GM12878 (cell line): Measurements from ENCODE around the gene NUAK2. TPM values are rescaled to one million over a fixed set of nuclear protein-coding genes. Genes with fewer than 3 reads are reported as not detected.

Experiments used
- ATAC-seq: fragments of 200-7000 bp; cut with Tn5 transposase; 3 replicates; pipeline ENCODE4 v1.9.1; 2020; ENCODE audit warnings: mild to moderate bottlenecking, moderate library complexity
- BruUV-seq: library from RNA; stranded (reverse); fragments of 400-500 nt; replicated peaks from 2 replicates; lab custom pipeline; 2021; lab: Mats Ljungman, UMichigan
- CTCF ChIA-PET: fragments of 300-600 bp; sonication (Branson Sonifier 250); formaldehyde crosslinking; extraction: SDS; loops from one replicate; lab custom pipeline; 2021; ENCODE audit warnings: inconsistent platforms; lab: Yijun Ruan, JAX
- POLR2A ChIA-PET: fragments of 350-600 bp; formaldehyde crosslinking; extraction: SDS; loops from one replicate; lab custom pipeline; 2021; ENCODE audit warnings: inconsistent platforms; lab: Charles Lee
- RAD21 ChIA-PET: fragments of 300-600 bp; sonication (Branson Sonifier 250); formaldehyde crosslinking; loops from one replicate; lab custom pipeline; 2023; ENCODE audit warnings: antibody characterized with exemption; ENCODE audit not compliant: unreplicated experiment; lab: Charles Lee
- SMC1A ChIA-PET: fragments of 300-600 bp; sonication (Branson Sonifier 250); formaldehyde crosslinking; loops from one replicate; lab custom pipeline; 2023; ENCODE audit not compliant: unreplicated experiment, uncharacterized antibody; lab: Charles Lee
- DNase-seq: peaks from one replicate; pipeline ENCODE4 v3.0.0-alpha.2; 2011; ENCODE audit warnings: low read depth, low spot score
- FAIRE-seq: peaks from 3 replicates; lab custom pipeline; 2011; peaks lifted over from hg19 to GRCh38; lab: Jason Lieb, UNC
- H2AFZ ChIP-seq: 2 replicates; pipeline ENCODE4 v1.6.0; 2011; ENCODE audit warnings: low read depth, low read length, control low read depth; ENCODE audit not compliant: control insufficient read depth
- H3K27ac ChIP-seq: 2 replicates; pipeline ENCODE4 v1.5.1; 2011; ENCODE audit warnings: control low read depth; ENCODE audit not compliant: control insufficient read depth, insufficient read depth
- H3K27me3 ChIP-seq, 2 experiments: replicated peaks in 1 of 2; 2 replicates each; pipeline versions ENCODE4 v1.6.0 to v1.6.1; 2011; ENCODE audit warnings: low read length in 1 of 2; ENCODE audit not compliant: control insufficient read depth in 2 of 2, insufficient read depth in 2 of 2
- H3K36me3 ChIP-seq, 2 experiments: 2 replicates each; pipeline ENCODE4 v1.5.1; 2011; ENCODE audit warnings: low read length in 1 of 2; ENCODE audit not compliant: control insufficient read depth in 2 of 2, insufficient read depth in 2 of 2
- H3K4me1 ChIP-seq: 2 replicates; pipeline ENCODE4 v1.6.1; 2011; ENCODE audit warnings: mild to moderate bottlenecking, low read length, moderate library complexity, mixed read lengths; ENCODE audit not compliant: control insufficient read depth, insufficient read depth
- H3K4me2 ChIP-seq: 2 replicates; pipeline ENCODE4 v1.6.0; 2011; ENCODE audit warnings: control low read depth; ENCODE audit not compliant: control insufficient read depth, insufficient read depth
- H3K4me3 ChIP-seq: fragments of 200-600 bp; sonication (generic); 2 replicates; pipeline ENCODE4 v1.5.1; 2016
- H3K79me2 ChIP-seq: 2 replicates; pipeline ENCODE4 v1.6.0; 2011; ENCODE audit warnings: low read length; ENCODE audit not compliant: control insufficient read depth, insufficient read depth
- H3K9ac ChIP-seq: 2 replicates; pipeline ENCODE4 v1.8.0; 2011; ENCODE audit warnings: low read length, control low read depth, mixed read lengths; ENCODE audit not compliant: control insufficient read depth, insufficient read depth
- H3K9me3 ChIP-seq: replicated peaks from 3 replicates; pipeline ENCODE4 v1.5.1; 2011; ENCODE audit warnings: mild to moderate bottlenecking, low read length; ENCODE audit not compliant: control insufficient read depth, insufficient read depth
- H4K20me1 ChIP-seq: 2 replicates; pipeline ENCODE4 v1.6.0; 2011; ENCODE audit not compliant: control insufficient read depth, insufficient read depth
- EED ChIP-seq: sonication (generic); IDR thresholded peaks from 2 replicates; pipeline ENCODE4 v1.6.1; 2016; ENCODE audit warnings: antibody characterized with exemption, low read depth
- EP300 ChIP-seq, 2 experiments: fragments of 150-350 bp in 1 of 2; IDR thresholded peaks; 2 replicates each; pipeline ENCODE4 v1.6.1; 2011 to 2012; ENCODE audit warnings: low read depth in 2 of 2, low read length in 2 of 2, borderline replicate concordance in 1 of 2, improper control_type of control experiment in 1 of 2, inconsistent platforms in 1 of 2; ENCODE audit not compliant: control insufficient read depth in 1 of 2
- ETV6 ChIP-seq, 2 experiments: fragments of 450-650 bp in 1 of 2; IDR thresholded peaks in 1 of 2; conservative IDR thresholded peaks in 1 of 2; 2 replicates each; pipeline ENCODE4 v1.6.1; 2014; ENCODE audit warnings: antibody characterized with exemption in 1 of 2, borderline replicate concordance in 1 of 2, low read depth in 1 of 2, mild to moderate bottlenecking in 1 of 2, moderate library complexity in 1 of 2
- MYB ChIP-seq: fragments of 150-350 bp; IDR thresholded peaks from 2 replicates; pipeline ENCODE4 v1.6.1; 2014; ENCODE audit warnings: mild to moderate bottlenecking, low read depth, low read length, borderline replicate concordance
- NFIC ChIP-seq: IDR thresholded peaks from 2 replicates; pipeline ENCODE4 v1.6.1; 2012; ENCODE audit warnings: low read depth, mild to moderate bottlenecking, inconsistent platforms, low read length, moderate library complexity
- RUNX3 ChIP-seq: IDR thresholded peaks from 2 replicates; pipeline ENCODE4 v1.6.1; 2012; ENCODE audit warnings: low read length, inconsistent platforms
- SMARCA5 ChIP-seq: fragments of 450-650 bp; IDR thresholded peaks from 2 replicates; pipeline ENCODE4 v1.6.1; 2017; ENCODE audit warnings: mild to moderate bottlenecking
- TCF7 ChIP-seq: IDR thresholded peaks from 2 replicates; pipeline ENCODE4 v1.6.1; 2014; ENCODE audit warnings: antibody characterized with exemption, borderline replicate concordance
- WGBS: methylation state at CpG from one replicate; pipeline ENCODE4 v1.1.6; 2016; ENCODE audit warnings: low lambda C conversion rate; ENCODE audit not compliant: insufficient replicate concordance, insufficient coverage; ENCODE audit errors: missing lambda C conversion rate; 5-methylcytosine and 5-hydroxymethylcytosine counted together
- in situ Hi-C: fragments of 300-500 bp; cut with MboI; formaldehyde crosslinking; loops from 9 replicates; pipeline ENCODE4 v1.14.3; 2018; ENCODE audit warnings: mixed read lengths
- intact Hi-C: fragments of 100-400 bp; cut with micrococcal nuclease; formaldehyde crosslinking; loops from one replicate; pipeline ENCODE4 v1.14.2; 2022; ENCODE audit not compliant: unreplicated experiment
- polyA plus RNA-seq, 11 experiments: library from polyadenylated mRNA; depleted of rRNA in 4 of 11; unstranded in 6 of 11; stranded (reverse) in 5 of 11; fragments of >200 nt; fragmentation: Nextera tagmentation in 4 of 11; fragmentation: Illumina TruSeq in 1 of 11; extraction: Ambion mirVana in 4 of 11; extraction: Trizol in 1 of 11; gene quantifications; 1 replicate in 1 of 11; 2 replicates in 10 of 11; pipeline versions ENCODE4 v1.2.1 to v1.2.3, GENCODE V29; 2011 to 2016; ENCODE audit warnings: inconsistent platforms in 2 of 11, missing spikeins in 2 of 11, low read depth in 1 of 11
- total RNA-seq, 4 experiments: library from RNA; depleted of rRNA in 3 of 4; stranded (reverse); fragments of >200 nt in 3 of 4; fragmentation: Illumina TruSeq in 1 of 4; extraction: Trizol in 1 of 4; gene quantifications; 2 replicates each; pipeline versions ENCODE4 v1.2.1 to v1.2.3, GENCODE V29; 2013 to 2021
- TF ChIP-seq, protein P1 (sequence below): IDR thresholded peaks from 2 replicates; pipeline ENCODE4 v1.6.1; 2012; ENCODE audit warnings: low read depth, low read length, improper control_type of control experiment
- TF ChIP-seq, protein P2 (sequence below): IDR thresholded peaks from 2 replicates; pipeline ENCODE4 v1.6.1; 2012; ENCODE audit warnings: improper control_type of control experiment, low read depth, low read length; ENCODE audit not compliant: insufficient replicate concordance
- TF ChIP-seq, protein P3 (sequence below): fragments of 450-650 bp; formaldehyde crosslinking; IDR thresholded peaks from 2 replicates; pipeline ENCODE4 v1.4.0; 2022; ENCODE audit warnings: mild to moderate bottlenecking, moderate library complexity

The NUAK2 gene
- total and polyA plus RNA-seq, 10 of the 15 experiments (the other 5 are each of a cell fraction or from before 2014, with no cell fraction given): 0.27 to 3.0 (median 1.2) TPM

DNA sequence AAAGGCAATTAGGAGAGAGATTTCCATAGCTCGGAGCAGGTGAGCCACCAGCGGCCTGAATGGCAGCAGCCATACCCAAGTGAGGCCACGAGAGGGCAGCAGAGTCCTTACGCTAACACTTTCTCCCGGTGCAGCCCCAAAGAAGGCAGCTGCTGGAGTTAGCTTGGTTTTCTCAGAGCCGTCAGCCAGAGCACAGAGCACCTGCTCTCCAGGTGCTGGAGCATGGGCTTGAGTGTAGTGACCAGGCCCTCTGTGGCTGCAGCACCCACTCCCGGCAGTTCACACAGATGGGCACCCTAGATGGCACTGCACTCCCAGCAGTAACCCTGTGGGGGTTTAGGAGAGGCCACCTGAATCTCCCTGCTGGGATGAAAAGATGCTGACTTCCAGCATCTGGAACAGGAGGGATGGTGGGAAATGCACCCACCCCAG is 48.0 kb downstream of the NUAK2 start (continued):
- TF ChIP-seq SMARCA5 (0 out of 2 replicates have a peak, but pooled peaks have one; percentile 28), EED (no peak; the same call in 1 of the 2 replicates), ETV6 (conservative IDR thresholded peaks at IDR 0.05 in 1 of 2, IDR thresholded peaks at IDR 0.05 in 1 of 2; ENCODE audit: borderline replicate concordance in 1 of 2, low read depth in 1 of 2) (no peak)
- TF ChIP-seq, protein P1, sequence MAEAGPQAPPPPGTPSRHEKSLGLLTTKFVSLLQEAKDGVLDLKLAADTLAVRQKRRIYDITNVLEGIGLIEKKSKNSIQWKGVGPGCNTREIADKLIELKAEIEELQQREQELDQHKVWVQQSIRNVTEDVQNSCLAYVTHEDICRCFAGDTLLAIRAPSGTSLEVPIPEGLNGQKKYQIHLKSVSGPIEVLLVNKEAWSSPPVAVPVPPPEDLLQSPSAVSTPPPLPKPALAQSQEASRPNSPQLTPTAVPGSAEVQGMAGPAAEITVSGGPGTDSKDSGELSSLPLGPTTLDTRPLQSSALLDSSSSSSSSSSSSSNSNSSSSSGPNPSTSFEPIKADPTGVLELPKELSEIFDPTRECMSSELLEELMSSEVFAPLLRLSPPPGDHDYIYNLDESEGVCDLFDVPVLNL: no peak

DNA sequence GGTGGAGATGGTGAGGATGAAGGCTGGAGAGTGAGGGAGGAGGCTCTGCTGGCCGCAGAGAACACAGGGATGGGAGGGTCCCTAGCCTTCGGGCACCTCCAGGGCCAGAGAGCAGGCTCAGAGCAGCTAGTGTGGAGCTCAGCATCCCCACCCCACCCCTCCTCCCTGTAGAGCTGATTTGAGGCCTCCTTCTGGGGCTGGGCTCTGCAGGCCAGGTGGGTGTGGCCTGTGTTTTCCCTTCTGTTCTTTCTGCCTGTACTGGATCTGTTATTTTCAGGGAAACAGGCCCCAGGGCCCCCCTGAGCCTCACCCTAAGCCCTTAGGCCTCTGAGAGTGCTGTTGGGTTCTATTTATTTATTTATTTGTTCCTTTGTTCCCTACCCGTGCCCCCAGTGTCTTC is 49.0 kb downstream of the NUAK2 start:
- BruUV-seq: no TSS peak
- Histone ChIP-seq H3K9me3 (no peaks in the 10 kb centered on the region), H4K20me1 (no peaks in the 10 kb centered on the region), H3K36me3 (no peaks in the 10 kb centered on the region), H3K79me2 (no peaks in the 10 kb centered on the region), H3K9ac (no peak overlapping the region), H3K4me2 (no peak overlapping the region), H3K4me3 (no peak overlapping the region), H3K27ac (no peak overlapping the region), H3K27me3 (peaks cover 0 to 2% of the 10 kb centered on the region in 2 experiments; a peak in 1 of 4 replicates), H2AFZ (no peak overlapping the region), H3K4me1 (peaks cover 3% of the 10 kb centered on the region; the same call in 1 of the 2 replicates)
- FAIRE-seq (no peak), ATAC-seq (no peak), DNase-seq (no peak)
- 5% methylated on average over 3 of the region's 3 CpGs for WGBS
- ChIA-PET POLR2A (interaction anchor here (0.6 to 6.2 kb wide), 4 partner anchors 13 to 50 kb away, joined by 3 to 91 read pairs (median 30); partner anchors contain the start of gene NUAK2), SMC1A (interaction anchor here (0.9 to 25.9 kb wide), 8 partner anchors 12 to 214 kb away, joined by 3 to 1445 read pairs (median 7); partner anchors contain the start of gene NUAK2), RAD21 (interaction anchor here (1.0 to 13.6 kb wide), 10 partner anchors 10 to 252 kb away, joined by 3 to 892 read pairs (median 14); partner anchors contain the start of genes NUAK2 and TMCC2), CTCF (interaction anchor here (0.7 to 42.1 kb wide), 15 partner anchors 10 to 251 kb away, joined by 3 to 2333 read pairs (median 6); partner anchors contain the start of genes KLHDC8A and NUAK2)
- in situ Hi-C loops (loop anchor here (5.0 kb wide), 1 partner anchor 215 kb away; no protein-coding TSS in a partner anchor), intact Hi-C loops (loop anchor here (2.0 to 10.0 kb wide), 2 partner anchors 212 to 252 kb away; no protein-coding TSS in a partner anchor)
- no peak for TF ChIP-seq TCF7
- no peak for TF ChIP-seq RUNX3
- TF ChIP-seq, protein P2, sequence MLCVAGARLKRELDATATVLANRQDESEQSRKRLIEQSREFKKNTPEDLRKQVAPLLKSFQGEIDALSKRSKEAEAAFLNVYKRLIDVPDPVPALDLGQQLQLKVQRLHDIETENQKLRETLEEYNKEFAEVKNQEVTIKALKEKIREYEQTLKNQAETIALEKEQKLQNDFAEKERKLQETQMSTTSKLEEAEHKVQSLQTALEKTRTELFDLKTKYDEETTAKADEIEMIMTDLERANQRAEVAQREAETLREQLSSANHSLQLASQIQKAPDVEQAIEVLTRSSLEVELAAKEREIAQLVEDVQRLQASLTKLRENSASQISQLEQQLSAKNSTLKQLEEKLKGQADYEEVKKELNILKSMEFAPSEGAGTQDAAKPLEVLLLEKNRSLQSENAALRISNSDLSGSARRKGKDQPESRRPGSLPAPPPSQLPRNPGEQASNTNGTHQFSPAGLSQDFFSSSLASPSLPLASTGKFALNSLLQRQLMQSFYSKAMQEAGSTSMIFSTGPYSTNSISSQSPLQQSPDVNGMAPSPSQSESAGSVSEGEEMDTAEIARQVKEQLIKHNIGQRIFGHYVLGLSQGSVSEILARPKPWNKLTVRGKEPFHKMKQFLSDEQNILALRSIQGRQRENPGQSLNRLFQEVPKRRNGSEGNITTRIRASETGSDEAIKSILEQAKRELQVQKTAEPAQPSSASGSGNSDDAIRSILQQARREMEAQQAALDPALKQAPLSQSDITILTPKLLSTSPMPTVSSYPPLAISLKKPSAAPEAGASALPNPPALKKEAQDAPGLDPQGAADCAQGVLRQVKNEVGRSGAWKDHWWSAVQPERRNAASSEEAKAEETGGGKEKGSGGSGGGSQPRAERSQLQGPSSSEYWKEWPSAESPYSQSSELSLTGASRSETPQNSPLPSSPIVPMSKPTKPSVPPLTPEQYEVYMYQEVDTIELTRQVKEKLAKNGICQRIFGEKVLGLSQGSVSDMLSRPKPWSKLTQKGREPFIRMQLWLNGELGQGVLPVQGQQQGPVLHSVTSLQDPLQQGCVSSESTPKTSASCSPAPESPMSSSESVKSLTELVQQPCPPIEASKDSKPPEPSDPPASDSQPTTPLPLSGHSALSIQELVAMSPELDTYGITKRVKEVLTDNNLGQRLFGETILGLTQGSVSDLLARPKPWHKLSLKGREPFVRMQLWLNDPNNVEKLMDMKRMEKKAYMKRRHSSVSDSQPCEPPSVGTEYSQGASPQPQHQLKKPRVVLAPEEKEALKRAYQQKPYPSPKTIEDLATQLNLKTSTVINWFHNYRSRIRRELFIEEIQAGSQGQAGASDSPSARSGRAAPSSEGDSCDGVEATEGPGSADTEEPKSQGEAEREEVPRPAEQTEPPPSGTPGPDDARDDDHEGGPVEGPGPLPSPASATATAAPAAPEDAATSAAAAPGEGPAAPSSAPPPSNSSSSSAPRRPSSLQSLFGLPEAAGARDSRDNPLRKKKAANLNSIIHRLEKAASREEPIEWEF: no peak
- TF ChIP-seq, protein P3, sequence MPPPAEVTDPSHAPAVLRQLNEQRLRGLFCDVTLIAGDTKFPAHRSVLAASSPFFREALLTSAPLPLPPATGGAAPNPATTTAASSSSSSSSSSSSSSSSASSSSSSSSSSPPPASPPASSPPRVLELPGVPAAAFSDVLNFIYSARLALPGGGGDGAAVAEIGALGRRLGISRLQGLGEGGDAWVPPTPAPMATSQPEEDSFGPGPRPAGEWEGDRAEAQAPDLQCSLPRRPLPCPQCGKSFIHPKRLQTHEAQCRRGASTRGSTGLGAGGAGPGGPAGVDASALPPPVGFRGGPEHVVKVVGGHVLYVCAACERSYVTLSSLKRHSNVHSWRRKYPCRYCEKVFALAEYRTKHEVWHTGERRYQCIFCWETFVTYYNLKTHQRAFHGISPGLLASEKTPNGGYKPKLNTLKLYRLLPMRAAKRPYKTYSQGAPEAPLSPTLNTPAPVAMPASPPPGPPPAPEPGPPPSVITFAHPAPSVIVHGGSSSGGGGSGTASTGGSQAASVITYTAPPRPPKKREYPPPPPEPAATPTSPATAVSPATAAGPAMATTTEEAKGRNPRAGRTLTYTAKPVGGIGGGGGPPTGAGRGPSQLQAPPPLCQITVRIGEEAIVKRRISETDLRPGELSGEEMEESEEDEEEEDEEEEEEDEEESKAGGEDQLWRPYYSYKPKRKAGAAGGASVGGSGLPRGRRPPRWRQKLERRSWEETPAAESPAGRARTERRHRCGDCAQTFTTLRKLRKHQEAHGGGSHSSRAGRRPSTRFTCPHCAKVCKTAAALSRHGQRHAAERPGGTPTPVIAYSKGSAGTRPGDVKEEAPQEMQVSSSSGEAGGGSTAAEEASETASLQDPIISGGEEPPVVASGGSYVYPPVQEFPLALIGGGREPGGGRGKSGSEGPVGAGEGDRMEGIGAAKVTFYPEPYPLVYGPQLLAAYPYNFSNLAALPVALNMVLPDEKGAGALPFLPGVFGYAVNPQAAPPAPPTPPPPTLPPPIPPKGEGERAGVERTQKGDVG (CRISPR knock-in tag): no peak
- no peak for TF ChIP-seq EP300 (IDR thresholded peaks at IDR 0.05; ENCODE audit: borderline replicate concordance in 1 of 2, control insufficient read depth in 1 of 2, low read depth in 2 of 2, low read length in 2 of 2)
- no peak for TF ChIP-seq NFIC
- no peak for TF ChIP-seq MYB
